Measurements from ENCODE around the gene BTRC.

Gene BTRC

DNA sequence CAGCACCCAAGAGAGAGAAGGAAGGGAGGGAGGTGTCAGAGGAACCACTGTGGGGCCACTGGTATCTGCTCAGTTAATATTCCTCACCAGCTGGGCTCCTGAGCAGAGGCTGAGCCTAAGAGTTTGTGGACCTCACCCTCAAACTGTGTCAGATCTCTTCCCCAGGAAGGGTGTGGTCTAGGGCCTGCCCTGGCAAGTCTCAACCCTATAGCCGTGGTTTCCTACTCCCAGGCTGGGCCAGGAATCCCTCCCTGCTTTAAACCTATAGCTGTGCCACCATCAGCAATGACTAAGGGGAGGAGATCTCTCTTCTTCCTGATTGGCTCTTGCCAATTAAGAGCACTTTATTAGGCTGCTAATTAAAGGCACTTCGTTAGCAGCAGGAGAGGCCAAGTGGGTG, 204.2 kb downstream of the BTRC start:
- H3K9ac ChIP-seq (ENCODE audit: low read length) = no peak overlapping the region
- no peak overlapping the region for H3K4me2 ChIP-seq (ENCODE audit: low read depth, low read length, poor library complexity, severe bottlenecking)
- no peak for TF ChIP-seq EZH2phosphoT487 (conservative IDR thresholded peaks at IDR 0.05; ENCODE audit: low read length)
- TF ChIP-seq, protein P1, sequence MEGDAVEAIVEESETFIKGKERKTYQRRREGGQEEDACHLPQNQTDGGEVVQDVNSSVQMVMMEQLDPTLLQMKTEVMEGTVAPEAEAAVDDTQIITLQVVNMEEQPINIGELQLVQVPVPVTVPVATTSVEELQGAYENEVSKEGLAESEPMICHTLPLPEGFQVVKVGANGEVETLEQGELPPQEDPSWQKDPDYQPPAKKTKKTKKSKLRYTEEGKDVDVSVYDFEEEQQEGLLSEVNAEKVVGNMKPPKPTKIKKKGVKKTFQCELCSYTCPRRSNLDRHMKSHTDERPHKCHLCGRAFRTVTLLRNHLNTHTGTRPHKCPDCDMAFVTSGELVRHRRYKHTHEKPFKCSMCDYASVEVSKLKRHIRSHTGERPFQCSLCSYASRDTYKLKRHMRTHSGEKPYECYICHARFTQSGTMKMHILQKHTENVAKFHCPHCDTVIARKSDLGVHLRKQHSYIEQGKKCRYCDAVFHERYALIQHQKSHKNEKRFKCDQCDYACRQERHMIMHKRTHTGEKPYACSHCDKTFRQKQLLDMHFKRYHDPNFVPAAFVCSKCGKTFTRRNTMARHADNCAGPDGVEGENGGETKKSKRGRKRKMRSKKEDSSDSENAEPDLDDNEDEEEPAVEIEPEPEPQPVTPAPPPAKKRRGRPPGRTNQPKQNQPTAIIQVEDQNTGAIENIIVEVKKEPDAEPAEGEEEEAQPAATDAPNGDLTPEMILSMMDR (IDR thresholded peaks at IDR 0.05; ENCODE audit: insufficient read depth, low read length, poor library complexity, severe bottlenecking) = no peak

DNA sequence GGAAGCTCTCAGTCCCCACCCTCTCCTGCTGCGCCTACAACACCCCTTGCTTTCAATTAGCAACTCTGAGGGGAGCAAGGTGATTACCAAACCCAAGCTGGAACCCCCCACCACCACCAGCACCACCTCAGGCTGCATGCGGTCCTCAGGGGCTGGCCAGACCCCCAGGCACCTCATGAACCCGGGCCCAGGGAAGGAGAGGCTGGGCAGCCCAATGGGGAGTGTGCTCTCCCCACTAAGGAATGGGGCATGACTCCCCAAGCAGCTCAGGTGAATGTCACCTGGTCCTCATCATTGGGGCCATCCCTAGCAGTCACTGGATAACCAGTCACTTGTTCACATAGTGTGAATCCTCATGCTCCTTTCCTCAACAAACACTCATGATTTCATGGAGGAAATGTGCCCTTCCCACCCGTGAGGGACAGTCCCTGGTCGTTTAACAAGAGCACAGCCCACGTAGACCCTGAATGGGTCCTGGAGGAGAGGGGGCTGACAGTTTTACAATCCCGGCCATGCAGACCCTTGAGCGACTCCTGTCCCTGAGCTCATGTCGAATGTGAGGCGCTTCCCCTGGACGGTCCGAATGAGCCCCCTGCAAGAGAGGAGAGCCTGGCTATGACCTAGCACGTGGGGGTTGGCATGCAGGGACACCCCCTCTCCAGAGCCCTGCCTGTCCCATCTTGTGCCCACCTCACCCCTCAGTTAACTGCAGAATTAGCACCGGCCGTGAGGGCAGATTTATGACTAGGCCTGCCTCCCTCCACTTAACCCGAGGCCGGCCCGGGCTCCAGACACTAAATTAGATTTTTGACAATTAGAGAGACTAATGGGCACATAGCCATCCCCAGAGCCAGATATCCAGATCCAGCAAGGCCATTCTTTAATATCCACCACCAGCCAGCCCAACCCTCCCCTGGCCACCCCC, 205.0 kb downstream of the BTRC start:
- no peaks in the 10 kb centered on the region for H3K9me3 ChIP-seq (ENCODE audit: insufficient read depth, low read length)
- no peak overlapping the region for H3K4me2 ChIP-seq (ENCODE audit: low read depth, low read length, poor library complexity, severe bottlenecking)
- no peak overlapping the region for H3K27ac ChIP-seq (ENCODE audit: low read depth, low read length)
- no peaks in the 10 kb centered on the region for H3F3A ChIP-seq (ENCODE audit: insufficient read depth)
- no peak overlapping the region for H2AFZ ChIP-seq (ENCODE audit: low read depth, low read length, severe bottlenecking)
- no peaks in the 10 kb centered on the region for H3K27me3 ChIP-seq (ENCODE audit: low read length)
- H3K4me3 ChIP-seq (ENCODE audit: insufficient read depth, low read length, poor library complexity, severe bottlenecking) = no peak overlapping the region
- no peaks in the 10 kb centered on the region for H4K20me1 ChIP-seq (ENCODE audit: low read depth, low read length)
- TF ChIP-seq EZH2phosphoT487 (conservative IDR thresholded peaks at IDR 0.05; ENCODE audit: low read length) = no peak
- TF ChIP-seq, protein P1 (IDR thresholded peaks at IDR 0.05; ENCODE audit: insufficient read depth, low read length, poor library complexity, severe bottlenecking) = no peak
- H3K36me3 ChIP-seq (ENCODE audit: low read length) = no peaks in the 10 kb centered on the region
- no peak overlapping the region for H3K9ac ChIP-seq (ENCODE audit: low read length)
- no peaks in the 10 kb centered on the region for H3K9me2 ChIP-seq (replicated peaks; ENCODE audit: insufficient read depth, low read length)
- H3K79me2 ChIP-seq (ENCODE audit: insufficient read depth, low read length) = no peaks in the 10 kb centered on the region

More for the DNA sequence above, 204.2 kb downstream of the BTRC start:
- Histone ChIP-seq H3K9me2 (replicated peaks; ENCODE audit: insufficient read depth, low read length) (no peaks in the 10 kb centered on the region), H3K27ac (ENCODE audit: low read depth, low read length) (no peak overlapping the region), H4K20me1 (ENCODE audit: low read depth, low read length) (no peaks in the 10 kb centered on the region), H3F3A (ENCODE audit: insufficient read depth) (no peaks in the 10 kb centered on the region), H3K36me3 (ENCODE audit: low read length) (no peaks in the 10 kb centered on the region), H3K4me3 (ENCODE audit: insufficient read depth, low read length, poor library complexity, severe bottlenecking) (no peak overlapping the region), H2AFZ (ENCODE audit: low read depth, low read length, severe bottlenecking) (no peak overlapping the region), H3K9me3 (ENCODE audit: insufficient read depth, low read length) (no peaks in the 10 kb centered on the region), H3K79me2 (ENCODE audit: insufficient read depth, low read length) (no peaks in the 10 kb centered on the region), H3K27me3 (ENCODE audit: low read length) (no peaks in the 10 kb centered on the region)

DNA sequence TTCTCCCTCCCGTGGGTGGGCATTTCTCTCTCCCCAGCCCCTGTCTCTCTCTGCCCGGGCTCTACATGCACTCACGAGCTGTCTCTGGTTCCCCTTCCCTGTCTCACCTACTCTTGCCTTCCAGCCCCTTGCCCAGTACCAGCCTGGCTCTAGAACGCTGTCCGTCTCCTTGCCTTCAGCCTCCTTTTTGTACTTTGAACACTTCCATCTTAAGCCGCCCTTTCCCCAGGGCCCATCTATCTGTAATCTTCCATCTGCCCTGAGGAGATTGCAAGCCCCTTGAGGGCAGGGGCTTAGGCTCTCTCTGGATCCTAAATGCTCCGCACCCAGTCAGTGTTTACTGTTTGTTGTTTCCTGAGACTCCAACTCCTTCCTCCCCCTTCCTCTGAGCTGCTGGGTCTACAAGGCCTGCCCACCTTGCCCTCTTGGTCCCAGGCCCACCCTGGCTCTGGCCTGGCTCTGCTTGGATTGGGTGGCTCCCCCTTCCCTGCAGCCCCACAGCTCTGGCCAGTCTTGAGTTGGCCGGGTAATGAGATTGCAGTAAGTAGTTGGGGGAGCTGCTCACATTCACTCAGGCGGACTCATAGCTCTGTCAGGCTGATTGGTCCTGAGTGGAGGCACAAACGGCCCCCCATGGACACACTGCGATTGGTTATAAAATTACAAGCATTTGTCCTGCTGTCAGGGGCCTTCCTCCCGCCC, 205.8 kb downstream of the BTRC start:
- Histone ChIP-seq H3K9ac (ENCODE audit: low read length) (no peak overlapping the region), H4K20me1 (ENCODE audit: low read depth, low read length) (no peaks in the 10 kb centered on the region), H3K4me2 (ENCODE audit: low read depth, low read length, poor library complexity, severe bottlenecking) (no peak overlapping the region), H3K9me3 (ENCODE audit: insufficient read depth, low read length) (no peaks in the 10 kb centered on the region), H3K36me3 (ENCODE audit: low read length) (no peaks in the 10 kb centered on the region), H3K9me2 (replicated peaks; ENCODE audit: insufficient read depth, low read length) (no peaks in the 10 kb centered on the region), H3K27me3 (ENCODE audit: low read length) (no peaks in the 10 kb centered on the region), H3K79me2 (ENCODE audit: insufficient read depth, low read length) (no peaks in the 10 kb centered on the region), H2AFZ (ENCODE audit: low read depth, low read length, severe bottlenecking) (no peak overlapping the region), H3K4me3 (ENCODE audit: insufficient read depth, low read length, poor library complexity, severe bottlenecking) (no peak overlapping the region), H3F3A (ENCODE audit: insufficient read depth) (no peaks in the 10 kb centered on the region), H3K27ac (ENCODE audit: low read depth, low read length) (no peak overlapping the region)
- TF ChIP-seq EZH2phosphoT487 (conservative IDR thresholded peaks at IDR 0.05; ENCODE audit: low read length) = no peak
- TF ChIP-seq, protein P1 (IDR thresholded peaks at IDR 0.05; ENCODE audit: insufficient read depth, low read length, poor library complexity, severe bottlenecking) = no peak
